GM19099 (cell line): ENCODE data around the gene TAS2R60.

Experiments used
- POLR2A ChIP-seq: IDR thresholded peaks from 3 replicates; pipeline ENCODE4 v1.6.1; 2011; ENCODE audit warnings: low read depth; ENCODE audit not compliant: insufficient read length; ENCODE audit errors: extremely low read depth

The TAS2R60 gene

GRCh38 chr7:143426479-143427142 lies 16.6 kb upstream of the TAS2R60 start:
- no peak for TF ChIP-seq POLR2A

DNA sequence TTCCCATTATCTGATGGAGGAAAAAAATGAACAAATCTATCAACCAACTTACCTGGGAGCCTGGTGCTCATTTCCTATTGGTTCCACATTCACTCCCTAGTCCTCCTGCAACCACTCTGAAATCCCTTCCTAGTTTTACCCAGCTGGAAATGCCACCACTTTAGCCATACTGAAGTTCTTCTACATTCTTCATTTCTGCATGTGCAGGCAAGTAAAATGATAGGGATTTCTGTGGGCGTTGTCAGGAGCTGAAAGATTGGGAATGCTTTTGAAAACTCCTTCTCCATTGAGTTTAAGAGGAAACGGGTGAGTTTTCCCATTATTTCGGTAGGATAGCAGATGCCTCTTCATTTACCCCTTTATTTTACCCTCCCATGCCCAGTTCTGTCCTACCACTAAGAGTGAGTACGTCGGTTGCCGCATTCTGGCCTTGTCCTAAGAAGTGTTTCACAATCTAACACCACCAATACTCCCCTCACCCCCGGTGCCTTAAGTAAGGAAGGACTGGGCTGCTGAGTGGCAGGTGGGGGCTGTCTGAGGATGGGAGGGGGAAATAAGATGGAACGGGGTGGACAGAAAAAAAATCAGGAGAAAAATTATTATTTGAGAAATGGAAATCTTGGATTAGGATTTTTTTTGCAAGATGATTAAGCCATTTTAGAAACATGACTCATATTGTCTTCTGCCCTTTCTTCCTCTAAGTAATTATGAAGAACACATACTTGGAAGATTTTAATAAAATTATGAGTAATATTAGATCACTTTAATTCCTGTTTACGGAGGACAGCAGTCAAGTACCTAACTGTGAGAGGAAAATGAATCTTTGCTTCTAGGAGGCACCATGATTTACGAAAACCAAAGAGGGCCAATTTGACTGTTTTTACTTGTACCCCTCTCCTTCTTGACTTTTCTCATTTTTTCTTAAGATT lies 13.2 kb upstream of the TAS2R60 start:
- no peak for TF ChIP-seq POLR2A

GRCh38 chr7:143431109-143431508 lies 12.1 kb upstream of the TAS2R60 start:
- TF ChIP-seq POLR2A: no peak

DNA sequence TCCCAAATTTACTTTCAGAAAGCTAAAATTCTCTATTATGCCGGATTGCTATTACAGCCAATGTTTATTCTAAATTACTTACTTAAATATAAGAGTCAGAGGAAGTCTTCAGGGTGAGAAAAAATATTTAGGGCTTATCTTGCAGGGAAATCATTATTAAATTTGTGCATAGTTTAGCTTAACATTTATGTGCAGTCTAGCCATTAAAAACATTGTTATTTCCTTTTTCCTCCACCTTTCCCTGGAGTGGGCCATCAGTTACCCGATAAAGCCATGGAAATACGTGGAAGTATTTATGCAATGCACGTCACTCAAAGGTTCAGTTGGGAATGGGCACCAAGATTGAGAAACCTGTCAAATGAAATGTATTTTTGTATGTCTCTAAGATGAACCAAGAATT lies 9.5 kb upstream of the TAS2R60 start:
- TF ChIP-seq POLR2A: no peak

GRCh38 chr7:143434660-143435059 lies 8.6 kb upstream of the TAS2R60 start:
- no peak for TF ChIP-seq POLR2A

GRCh38 chr7:143435266-143435665 lies 8.0 kb upstream of the TAS2R60 start:
- no peak for TF ChIP-seq POLR2A

- TF ChIP-seq POLR2A: no peak
These were observed 6.8 kb upstream of the TAS2R60 start for GRCh38 chr7:143436325-143436946.

DNA sequence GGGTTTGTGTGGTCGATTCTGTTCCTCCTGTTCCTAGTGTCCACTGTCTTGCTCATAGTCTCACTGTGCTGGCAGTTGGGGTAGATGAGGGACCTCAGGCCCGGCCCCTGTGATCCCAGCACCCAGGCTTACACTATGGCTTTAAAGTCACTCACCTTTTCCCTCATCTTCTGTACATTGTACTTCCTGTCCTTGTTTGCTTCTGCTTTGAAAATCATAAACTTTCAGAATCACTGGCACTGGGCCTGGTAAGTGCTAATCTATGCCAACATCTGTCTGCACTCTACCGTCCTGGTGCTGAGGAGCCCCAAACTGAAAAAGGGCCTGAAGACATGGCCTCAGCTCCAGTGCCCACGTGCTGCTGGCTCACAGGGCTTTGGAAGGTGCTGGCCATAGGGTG lies 5.7 kb upstream of the TAS2R60 start:
- TF ChIP-seq POLR2A: no peak

GRCh38 chr7:143439866-143440265 lies 3.4 kb upstream of the TAS2R60 start:
- no peak for TF ChIP-seq POLR2A

GRCh38 chr7:143444063-143444782 lies 970 bp downstream of the TAS2R60 start:
- no peak for TF ChIP-seq POLR2A

GRCh38 chr7:143444785-143445184 lies 1.5 kb downstream of the TAS2R60 start:
- TF ChIP-seq POLR2A: no peak

- TF ChIP-seq POLR2A: no peak
These were observed 4.2 kb downstream of the TAS2R60 start for GRCh38 chr7:143447466-143447865.

GRCh38 chr7:143448429-143448828 lies 5.2 kb downstream of the TAS2R60 start:
- no peak for TF ChIP-seq POLR2A

- TF ChIP-seq POLR2A: no peak
These were observed 6.5 kb downstream of the TAS2R60 start for GRCh38 chr7:143449793-143450192.

DNA sequence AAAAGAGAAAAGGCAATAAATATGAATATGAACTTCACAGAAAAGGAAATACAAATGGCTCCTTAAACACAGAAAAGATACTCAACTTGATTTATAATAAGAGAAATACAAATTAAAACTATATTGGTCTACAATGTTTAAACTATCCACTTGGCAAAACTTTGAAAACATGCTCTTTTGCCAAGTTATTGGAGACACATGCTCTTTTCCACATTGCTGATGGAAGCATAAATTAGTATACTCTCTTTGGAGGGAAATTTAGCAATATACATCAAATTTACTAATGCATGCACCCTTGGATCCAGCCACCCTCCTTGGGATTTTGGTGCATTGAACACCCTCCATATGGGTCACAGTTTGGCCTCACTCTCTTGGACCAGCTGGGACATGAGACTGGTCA lies 7.9 kb downstream of the TAS2R60 start:
- no peak for TF ChIP-seq POLR2A
